HUDEP-2 (cell line): ENCODE data around the gene LEP.
A peak's percentile ranks its signal among the peaks of the same experiment; 100 is the strongest.

Experiments used
- DNase-seq, 76 experiments: peaks; one replicate each; lab custom pipeline; 2025; ENCODE audit not compliant: unreplicated experiment in 76 of 76; lab: John Stamatoyannopoulos, UW

Gene LEP

DNA sequence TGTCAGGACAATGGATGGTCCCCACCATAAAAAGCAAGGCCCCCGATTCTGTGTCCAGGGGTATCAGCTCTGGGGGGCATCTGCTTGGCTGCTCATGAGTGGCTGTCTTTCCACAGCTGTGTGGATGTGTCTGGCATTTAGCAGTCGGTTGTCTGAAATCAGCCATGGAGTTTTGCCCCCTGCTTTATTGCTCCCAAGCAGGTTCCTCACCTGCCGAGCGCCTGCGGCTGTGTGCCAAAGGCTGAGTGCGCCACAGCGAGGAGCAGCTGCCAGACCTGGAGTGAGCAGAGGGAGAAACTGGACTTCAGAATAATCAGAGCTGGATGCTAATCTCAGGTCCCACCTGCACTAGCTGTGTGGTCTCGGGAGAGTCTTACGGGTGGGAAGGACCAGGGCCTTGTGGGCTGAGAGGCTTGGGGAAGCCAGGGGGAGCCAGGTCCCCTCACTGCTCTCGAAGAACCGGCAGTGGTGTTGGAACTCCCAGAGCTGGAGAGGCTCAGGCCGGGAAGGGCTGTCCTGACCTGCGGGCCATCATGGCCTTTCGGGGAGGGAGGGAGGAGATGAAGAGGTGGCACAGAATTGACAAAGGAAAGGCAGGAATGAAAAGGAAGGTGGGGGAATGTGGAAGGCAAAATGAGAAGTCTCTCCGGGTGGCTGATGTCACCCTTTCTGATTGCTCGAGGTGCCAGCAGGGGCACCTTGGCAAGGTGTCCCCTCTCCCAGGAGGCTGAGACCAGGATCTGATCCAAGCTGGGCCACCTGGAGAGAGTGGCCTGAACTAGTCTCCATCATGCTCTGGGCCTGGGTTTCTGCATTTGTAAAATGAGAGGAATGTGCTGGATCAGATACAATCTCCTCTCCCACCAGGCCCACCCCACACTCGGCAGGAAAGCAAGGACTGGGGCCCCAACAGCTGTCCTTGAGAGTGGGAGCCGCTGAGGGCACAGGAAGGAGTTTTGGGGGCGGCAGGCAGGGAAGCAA lies 30.2 kb upstream of the LEP start:
- DNase-seq, result no peak

DNA sequence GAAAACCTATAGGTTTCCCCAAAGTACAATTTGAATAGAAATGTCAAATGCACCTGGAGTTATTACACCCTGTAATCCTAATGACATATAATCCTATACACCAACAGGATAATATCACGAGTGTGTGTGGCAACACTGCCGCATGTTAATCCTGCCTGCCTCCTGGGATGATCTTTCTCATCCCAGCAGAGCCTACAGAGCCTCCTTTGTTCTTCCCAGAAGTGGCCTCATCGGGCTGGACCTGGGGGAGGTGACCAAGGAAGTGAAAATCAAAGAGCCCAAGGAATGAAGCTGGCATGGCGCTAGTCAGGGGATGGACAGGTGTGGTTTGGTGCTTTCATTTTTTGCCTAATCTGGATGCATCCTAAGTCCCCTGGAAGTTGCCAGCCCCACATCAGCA lies 29.5 kb upstream of the LEP start:
- no peak for DNase-seq

DNA sequence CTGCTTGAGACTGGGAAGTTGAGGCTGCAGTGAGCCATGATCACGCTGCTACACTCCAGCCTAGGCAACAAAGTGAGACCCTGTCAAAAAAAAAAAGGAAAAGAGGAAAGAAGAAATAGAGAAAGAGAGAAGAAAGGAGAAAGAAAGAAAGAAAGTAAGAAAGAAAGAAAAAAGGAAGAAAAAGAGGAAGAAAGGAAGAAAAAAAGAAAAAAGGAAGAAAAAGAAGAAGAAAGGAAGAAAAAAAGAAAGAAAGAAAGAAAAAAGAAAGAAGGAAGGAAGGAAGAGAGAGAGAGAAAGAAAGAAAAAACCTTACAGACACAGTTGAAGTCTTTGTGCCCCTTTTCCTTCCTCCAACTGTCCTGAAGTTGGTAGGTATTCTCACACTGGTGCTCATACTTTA lies 26.6 kb upstream of the LEP start:
- no peak for DNase-seq

DNA sequence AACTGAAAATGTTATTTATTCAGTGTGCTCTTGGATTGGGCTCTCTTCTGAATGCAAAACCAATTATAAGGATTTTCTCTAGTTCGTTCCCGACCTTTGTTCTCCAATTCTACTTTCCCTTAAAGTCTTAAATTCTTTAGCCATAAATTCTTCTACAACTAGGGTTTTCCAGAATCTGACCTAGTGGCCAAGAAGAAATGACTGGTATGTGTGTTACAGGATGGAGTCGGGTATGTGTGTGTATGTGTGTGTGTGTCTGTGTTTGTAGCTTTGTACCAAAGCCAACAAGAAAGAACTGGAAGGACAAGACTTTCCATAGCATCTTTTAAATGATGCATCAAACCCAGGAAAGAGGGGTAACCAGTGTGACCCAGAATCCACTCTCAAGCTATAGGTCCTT lies 25.8 kb upstream of the LEP start:
- no peak for DNase-seq

DNA sequence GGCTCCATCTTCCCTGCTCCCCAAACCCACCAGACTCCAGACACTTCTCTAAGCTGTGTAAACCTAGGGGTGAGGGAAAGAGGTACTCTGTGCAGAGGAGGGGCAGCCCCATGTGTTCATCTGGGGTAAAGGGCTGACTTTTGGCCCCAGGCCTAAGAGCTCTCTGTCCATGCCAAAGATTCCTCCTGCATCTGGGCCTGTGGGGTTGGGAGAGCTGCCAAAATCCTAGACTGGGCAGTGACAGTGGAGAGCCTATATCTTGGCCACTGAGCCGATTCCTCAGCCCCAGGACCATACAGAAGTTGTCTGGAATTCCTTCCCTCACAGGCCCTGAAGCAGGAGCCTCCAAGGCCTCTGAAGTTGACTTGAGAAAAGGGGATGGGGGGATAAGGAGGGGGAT lies 25.3 kb upstream of the LEP start:
- DNase-seq, result no peak

DNA sequence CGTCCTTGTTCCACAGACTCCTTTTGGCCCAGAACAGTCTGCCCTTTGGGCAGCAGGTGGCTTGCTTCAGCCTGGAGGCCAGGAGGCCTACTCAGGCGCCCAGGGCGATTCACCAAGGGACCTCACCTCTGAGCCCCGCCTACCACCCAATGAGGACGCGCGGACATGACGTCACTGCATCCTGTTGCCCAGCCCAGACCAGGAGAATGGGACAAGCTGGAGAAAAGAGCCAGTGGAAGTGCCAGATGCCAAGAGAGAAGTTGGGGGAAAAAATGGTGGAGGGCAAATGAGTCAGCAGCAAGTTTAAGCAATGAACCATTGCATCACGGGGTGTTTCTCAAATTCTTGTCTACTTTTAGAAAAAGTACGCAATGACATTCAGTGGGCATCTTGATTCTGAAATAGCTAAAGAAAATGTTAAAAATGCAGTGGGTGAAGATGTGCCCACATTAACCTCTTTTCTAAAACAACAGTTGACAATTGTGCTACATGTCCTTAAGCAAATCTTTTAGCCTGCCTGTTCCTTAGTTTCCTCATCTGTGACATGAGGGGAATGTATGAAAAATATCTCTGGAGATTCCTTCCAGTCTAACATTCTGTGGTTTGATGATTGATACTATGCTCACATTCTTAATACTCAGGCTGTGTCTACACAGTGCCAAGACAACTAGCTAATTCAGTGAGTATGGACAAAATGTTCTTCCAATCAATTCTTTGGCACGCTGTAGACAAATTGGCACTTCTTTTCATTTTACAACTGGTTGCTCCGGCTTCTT lies 23.9 kb upstream of the LEP start:
- no peak for DNase-seq

DNA sequence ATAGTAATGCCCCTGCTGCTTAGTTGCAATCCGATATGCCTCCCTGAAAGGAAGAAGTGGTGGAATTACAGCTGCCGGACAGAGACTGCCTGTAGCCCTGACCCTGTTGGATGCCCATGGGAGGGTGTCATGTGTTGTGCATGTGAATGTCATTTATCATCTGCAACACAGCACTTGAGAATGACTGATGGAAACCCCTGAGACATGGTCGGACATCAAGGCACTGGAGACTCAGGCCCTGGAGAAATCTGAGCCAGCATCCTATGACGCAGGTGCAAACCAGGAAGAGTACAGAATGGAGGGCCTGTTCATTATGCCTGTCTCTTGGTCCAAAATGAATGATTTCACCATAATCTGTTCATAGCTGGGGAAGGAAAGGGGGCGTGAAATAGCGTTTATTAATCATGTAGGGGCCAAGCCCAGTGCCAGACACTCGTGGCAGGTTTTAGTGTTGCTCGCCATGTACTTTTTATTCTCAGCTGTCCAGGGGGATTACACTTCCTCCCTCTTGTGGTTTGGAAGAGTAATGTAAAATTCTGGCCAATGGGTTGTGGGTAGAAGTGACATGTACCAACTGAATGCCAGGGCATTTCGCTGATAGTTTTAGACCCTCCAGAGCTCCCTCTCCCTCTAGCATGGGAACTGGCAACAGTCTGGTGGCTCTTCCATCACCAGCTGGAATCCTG lies 23.0 kb upstream of the LEP start:
- no peak for DNase-seq

DNA sequence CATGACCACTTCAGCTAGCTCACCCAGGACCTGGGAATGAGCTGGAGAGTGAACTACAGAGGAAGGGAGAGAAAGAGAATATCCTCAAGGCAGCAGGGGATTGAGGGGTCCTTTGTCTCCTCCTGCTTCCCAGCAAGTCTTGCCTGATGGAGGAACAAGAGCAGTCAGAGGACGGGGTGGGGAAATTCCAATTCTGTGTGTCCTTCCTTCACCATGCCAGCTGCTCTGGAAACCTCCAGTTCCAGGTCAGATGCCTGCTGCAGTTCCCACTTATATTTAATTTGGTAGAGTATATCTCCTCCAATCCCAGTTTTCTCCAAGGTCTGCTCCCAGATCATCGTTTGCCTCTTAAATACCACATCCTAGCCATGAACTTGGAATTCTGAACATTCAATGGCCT lies 21.4 kb upstream of the LEP start:
- no peak for DNase-seq

DNA sequence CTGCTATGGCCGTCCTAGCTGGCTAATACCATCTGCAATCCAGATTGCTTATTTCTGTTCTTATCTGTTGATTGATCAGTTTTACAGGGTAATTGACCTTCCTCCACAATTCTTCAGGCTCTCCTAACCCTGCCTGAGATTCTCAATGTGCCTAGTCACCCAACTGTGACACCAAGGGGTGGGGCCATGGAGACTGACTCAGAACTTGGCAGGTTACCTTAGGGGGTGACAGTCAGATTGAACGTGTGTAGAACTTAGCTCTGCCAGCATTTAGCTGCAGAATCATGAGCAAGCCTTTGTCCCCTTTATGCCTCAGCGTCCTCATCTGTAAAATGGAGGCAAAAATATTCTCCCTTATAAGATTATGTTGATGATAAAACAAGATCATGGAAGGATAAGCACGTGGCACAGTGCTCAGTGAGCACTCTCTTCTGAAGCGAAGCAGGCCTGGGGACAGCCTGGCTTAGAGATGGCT lies 19.1 kb upstream of the LEP start:
- DNase-seq, result peak in 41 of 76 experiments; percentile 2 to 68 (median 19)

DNA sequence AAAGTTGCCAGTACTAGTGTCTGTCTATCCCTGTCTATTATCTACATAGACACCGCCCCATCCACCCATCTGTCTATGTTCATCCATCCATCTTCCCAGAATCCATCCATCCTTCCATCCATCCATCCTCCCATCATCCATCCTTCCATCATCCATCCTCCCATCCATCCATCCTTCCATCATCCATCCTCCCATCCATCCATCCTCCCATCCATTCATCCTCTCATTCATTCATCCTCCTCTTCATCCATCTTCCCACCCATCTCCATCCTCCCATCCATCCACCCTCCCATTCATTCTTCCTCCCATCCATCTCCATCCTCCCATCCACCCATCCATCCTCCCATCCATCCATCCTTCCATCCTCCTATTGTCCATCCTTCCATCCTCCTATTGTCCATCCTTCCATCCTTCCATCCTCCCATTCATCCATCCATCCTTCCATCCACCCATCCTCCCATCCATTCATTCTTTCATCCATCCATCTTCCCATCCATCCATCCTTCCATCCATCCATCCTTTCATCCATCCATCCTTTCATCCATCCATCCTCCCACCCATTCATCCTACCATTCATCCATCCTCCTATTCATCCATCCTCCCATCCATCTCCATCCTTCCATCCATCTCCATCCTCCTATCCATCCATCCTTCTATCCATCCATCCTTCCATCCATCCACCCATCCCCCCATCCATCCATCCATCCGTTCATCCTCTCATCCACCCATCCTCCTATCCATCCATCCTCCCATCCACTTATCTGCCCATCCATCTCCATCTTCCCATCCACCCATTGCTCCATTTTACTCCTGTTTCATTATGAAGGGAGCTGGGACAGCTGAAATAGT lies 14.7 kb upstream of the LEP start:
- DNase-seq, result no peak

DNA sequence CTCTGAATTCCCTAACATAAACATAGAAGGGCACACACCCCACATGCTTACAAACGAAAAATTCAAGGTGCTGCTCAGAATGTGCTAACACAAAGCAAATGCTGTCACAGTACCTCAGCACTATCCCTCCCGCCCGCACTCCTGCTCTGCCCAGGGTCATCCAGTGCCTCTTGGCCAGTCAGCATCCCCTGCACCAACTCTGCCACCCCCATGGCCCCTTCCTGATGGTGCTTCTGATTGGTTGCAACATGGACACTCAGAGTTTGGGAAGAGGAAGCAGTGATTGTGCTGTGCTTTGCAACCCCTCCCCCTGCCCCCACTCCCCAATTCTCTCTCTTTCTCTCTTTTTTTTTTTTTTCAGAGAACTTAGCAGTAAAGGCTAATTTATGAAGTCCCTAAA lies 13.8 kb upstream of the LEP start:
- no peak for DNase-seq

DNA sequence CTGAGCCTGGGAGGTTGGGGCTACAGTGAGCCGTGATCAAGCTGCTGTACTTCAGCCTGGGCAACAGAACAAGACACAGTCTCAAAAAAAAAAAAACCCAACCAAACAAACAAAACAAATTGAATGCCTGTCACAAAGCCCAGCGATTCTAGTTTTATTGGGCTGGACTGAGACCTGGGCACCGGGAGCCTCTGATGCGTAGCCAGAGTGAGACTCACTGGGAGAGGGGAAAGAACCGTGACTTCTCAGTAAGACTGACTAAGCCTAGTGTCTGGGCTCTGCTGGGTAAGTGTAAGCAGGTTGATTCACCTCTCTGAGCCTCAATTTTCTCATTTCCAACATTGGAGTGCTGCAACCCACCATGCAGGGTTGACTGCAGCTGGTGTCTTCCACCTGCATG lies 10.1 kb upstream of the LEP start:
- DNase-seq, result no peak

DNA sequence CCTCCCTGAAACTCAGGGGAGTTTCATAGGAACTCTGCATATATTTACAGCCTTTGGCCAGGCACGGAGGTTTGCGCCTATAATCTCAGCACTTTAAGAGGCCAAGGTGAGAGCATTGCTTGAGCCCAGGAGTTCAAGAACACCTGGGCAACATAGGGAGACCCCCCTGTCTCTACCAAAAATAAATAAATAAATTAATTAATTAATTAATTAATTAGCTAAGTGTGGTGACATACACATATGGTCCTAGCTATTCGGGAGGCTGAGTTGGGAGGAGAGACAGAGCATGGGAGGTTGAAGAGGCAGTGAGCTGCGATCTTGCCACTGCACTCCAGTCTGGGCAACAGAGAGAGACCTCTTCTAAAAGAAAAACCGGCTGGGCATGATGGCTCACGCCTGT lies 9.4 kb upstream of the LEP start:
- DNase-seq, result no peak

DNA sequence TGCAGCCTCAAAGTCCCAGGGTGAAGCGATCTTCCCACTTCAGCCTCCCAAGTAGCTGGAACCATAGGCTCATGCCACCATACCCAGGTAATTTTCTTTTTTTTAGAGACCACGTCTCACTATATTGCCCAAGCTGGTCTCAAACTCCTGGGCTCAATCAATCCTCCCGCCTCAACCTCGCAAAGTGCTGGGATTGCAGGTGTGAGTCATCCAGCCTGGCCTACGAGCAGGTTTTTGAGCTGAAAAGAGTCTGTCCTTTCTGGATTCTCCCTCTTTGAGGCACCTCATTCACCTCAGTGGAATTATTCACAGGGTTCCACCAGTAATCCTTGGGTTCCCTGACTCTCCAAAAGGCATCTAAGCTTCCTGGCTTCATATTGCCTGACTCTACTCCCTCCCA lies 7.6 kb upstream of the LEP start:
- no peak for DNase-seq

DNA sequence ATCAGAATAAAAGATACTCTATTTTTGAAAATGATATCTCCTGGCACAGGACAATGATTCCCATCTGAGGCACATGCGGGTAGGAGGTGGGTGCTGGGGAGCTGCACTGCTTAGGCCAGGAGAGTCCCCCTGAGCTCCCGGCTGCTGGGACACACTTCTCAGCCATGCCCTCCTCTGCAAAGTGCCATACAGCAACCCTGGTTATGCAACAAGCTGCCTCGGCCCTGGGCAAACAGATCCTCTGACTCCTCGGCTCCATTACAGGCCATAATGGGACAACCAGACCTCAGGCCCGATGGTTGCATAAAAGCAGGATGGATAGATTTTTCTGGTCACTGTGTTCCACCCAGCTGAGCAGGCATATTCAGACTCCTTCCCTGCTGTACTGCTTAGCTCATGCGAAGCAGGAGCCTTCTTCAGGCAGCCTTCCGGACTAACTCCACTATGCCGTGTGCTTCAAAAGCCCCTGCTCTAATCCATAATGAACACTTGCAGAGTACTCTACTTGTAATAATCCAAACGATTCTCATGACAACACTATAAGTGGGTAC lies 6.5 kb upstream of the LEP start:
- DNase-seq, result no peak

DNA sequence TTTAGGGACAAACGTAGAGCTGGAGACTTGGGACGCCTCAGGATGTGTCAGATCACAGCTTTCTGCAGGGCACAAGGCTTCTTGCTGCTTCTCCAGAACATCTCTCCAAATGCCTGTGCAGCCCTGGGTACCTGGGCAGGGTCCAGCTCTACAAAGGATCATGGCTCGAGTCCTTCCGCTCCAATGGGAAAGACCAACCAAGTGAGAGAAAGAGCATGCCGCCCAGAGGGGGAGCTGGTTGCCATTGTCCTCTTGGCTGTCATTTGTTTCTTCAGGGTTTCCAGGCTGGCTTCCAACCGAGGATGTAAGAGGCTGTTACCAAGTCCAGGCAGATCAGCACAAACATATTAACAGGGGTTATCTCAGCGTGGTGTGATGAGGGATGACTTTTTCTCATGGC lies 5.6 kb upstream of the LEP start:
- DNase-seq, result no peak

DNA sequence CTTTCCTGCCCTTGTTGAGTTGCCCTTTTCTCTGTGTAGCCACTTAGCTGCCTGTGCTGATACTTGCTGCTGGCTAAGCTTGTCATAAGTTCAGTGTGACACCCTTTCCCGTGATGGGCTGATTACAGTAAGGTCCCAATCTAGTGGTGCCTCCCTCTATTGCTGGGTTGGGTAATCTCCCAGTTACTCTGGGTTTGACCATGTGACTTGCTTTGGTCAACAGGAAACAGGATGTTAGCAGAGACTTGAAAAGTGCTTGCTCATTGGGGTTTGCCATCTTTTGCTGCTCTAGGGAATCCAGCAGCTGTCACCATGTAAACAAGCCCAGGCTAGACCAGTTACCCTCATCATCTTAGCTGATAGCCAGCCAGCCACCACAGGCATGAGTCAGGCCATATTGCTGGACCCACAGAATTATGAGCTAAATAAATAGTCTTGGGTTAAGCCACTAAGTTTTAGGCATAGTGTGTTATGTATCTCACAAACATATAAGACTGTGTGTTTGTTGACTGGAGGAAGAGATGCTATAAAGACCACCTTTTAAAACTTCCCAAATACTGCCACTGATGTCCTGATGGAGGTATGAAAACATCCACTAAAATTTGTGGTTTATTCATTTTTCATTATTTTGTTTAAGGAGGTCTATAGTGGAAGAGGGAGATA lies 4.0 kb upstream of the LEP start:
- DNase-seq, result peak in 29 of 76 experiments; percentile 6 to 65 (median 32)

DNA sequence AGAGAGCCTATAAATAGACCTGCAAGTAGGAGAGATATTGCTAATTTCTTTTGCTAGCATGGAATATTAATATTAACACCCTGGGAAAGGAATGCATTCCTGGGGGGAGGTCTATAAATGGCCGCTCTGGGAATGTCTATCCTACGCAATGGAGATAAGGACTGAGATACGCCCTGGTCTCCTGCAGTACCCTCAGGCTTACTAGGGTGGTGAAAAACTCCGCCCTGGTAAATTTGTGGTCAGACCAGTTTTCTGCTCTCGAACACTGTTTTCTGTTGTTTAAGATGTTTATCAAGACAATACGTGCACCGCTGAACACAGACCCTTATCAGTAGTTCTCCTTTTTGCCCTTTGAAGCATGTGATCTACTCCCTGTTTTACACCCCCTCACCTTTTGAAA lies 1.9 kb upstream of the LEP start:
- peak in 2 of 76 experiments; percentile 5 to 14 for DNase-seq

DNA sequence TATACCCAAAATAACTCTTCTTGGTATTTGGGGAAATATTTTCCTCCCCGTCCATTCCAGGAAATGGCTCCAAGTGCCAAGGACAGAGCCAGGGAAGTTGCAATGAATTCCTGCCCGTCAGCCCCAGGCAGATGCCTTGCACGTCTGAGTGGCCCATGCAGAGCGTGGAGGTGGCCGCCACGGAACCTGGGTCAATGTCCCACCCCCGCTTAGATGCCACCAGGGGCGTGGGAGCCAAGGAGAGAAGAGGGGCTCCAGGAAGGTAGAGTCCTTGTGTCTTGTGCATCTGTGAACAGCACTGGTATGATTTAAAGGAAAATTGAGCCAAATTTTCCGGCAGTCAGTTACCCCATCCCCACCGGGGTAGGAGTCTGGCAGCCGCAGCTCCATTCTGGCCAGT lies 1.6 kb downstream of the LEP start:
- no peak for DNase-seq
